OCI-LY3 (cell line): ENCODE data around the gene BAD.
"Not testable (repeated sequence)": the region's sequence is repeated elsewhere in the genome, so short reads cannot be mapped to it uniquely, and the experiment has no call there.

Source experiments
- CTCF ChIP-seq: fragments of 200-600, 300-600 bp; sonication (generic); IDR thresholded peaks from 2 replicates; pipeline ENCODE4 v1.5.1; 2014; ENCODE audit warnings: antibody characterized with exemption, low read length, low read depth
- EZH2phosphoT487 ChIP-seq: fragments of 200-600 bp; shearing (Covaris generic); IDR thresholded peaks from 2 replicates; pipeline ENCODE4 v1.6.1; 2018; ENCODE audit warnings: antibody characterized with exemption, mixed run types, low read depth

GRCh38 chr11:64307795-64308194 is 23.3 kb upstream of the BAD start:
- not testable (repeated sequence) for TF ChIP-seq CTCF, EZH2phosphoT487
